HepG2 (cell line): Measurements from ENCODE around the gene ZFAND3. TPM values are rescaled to one million over a fixed set of nuclear protein-coding genes. Genes with fewer than 3 reads are reported as not detected.

Source experiments
- CEBPG ChIP-seq: IDR thresholded peaks from 2 replicates; pipeline ENCODE4 v1.6.1; 2016
- FOXP1 ChIP-seq, 2 experiments: fragments of 450-650 bp in 1 of 2; IDR thresholded peaks; 2 replicates each; pipeline ENCODE4 v1.6.1; 2017 to 2018; ENCODE audit warnings: antibody characterized with exemption in 1 of 2
- HNF4G ChIP-seq, 2 experiments: sonication (generic) in 1 of 2; formaldehyde crosslinking in 1 of 2; IDR thresholded peaks; 2 replicates each; pipeline versions ENCODE4 v1.4.0 to v1.6.1; 2011 to 2020; ENCODE audit warnings: borderline replicate concordance in 2 of 2, low read depth in 2 of 2, mild to moderate bottlenecking in 2 of 2, low read length in 1 of 2, missing genetic modification reagents in 1 of 2, moderate library complexity in 1 of 2
- HOXA7 ChIP-seq: sonication (generic); formaldehyde crosslinking; IDR thresholded peaks from 2 replicates; pipeline ENCODE4 v1.8.1; 2022; ENCODE audit warnings: mild to moderate bottlenecking, missing genetic modification reagents, moderate library complexity
- MED13 ChIP-seq: sonication (generic); formaldehyde crosslinking; IDR thresholded peaks from 2 replicates; pipeline ENCODE4 v1.5.0; 2020; ENCODE audit warnings: missing genetic modification reagents
- NFAT5 ChIP-seq: sonication (generic); formaldehyde crosslinking; IDR thresholded peaks from 2 replicates; pipeline ENCODE4 v1.4.0; 2020; ENCODE audit warnings: missing genetic modification reagents
- NR2F1 ChIP-seq, 2 experiments: fragments of 450-650 bp in 1 of 2; formaldehyde crosslinking in 1 of 2; IDR thresholded peaks; 2 replicates each; pipeline versions ENCODE4 v1.5.0 to v1.6.1; 2016 to 2020; ENCODE audit warnings: mild to moderate bottlenecking in 1 of 2, missing compliant biosample characterization in 1 of 2, missing genetic modification reagents in 1 of 2, moderate library complexity in 1 of 2
- PREB ChIP-seq: sonication (generic); formaldehyde crosslinking; IDR thresholded peaks from 2 replicates; pipeline ENCODE4 v1.4.0; 2020; ENCODE audit warnings: missing genetic modification reagents
- SMARCC2 ChIP-seq: fragments of 450-650 bp; IDR thresholded peaks from 2 replicates; pipeline ENCODE4 v1.6.1; 2017; ENCODE audit warnings: antibody characterized with exemption, mild to moderate bottlenecking
- STAG1 ChIP-seq: sonication (generic); formaldehyde crosslinking; IDR thresholded peaks from 2 replicates; pipeline ENCODE4 v1.4.0; 2020; ENCODE audit warnings: missing genetic modification reagents
- U2AF1 ChIP-seq: fragments of 200-400 bp; formaldehyde crosslinking; optimal IDR thresholded peaks from 2 replicates; pipeline ENCODE3; 2017; ENCODE audit warnings: mild to moderate bottlenecking, low read depth, low read length
- ZFP1 ChIP-seq: IDR thresholded peaks from 2 replicates; pipeline ENCODE4 v1.6.1; 2016
- ZGPAT ChIP-seq: IDR thresholded peaks from 2 replicates; pipeline ENCODE4 v1.6.1; 2016; ENCODE audit warnings: mild to moderate bottlenecking
- ZNF264 ChIP-seq: sonication (generic); formaldehyde crosslinking; IDR thresholded peaks from 2 replicates; pipeline ENCODE4 v1.4.0; 2020; ENCODE audit warnings: missing genetic modification reagents
- ZNF3 ChIP-seq: IDR thresholded peaks from 2 replicates; pipeline ENCODE4 v1.7.0; 2017; ENCODE audit warnings: inconsistent platforms
- ZNF354B ChIP-seq: sonication (generic); formaldehyde crosslinking; IDR thresholded peaks from 2 replicates; pipeline ENCODE4 v1.8.0; 2022; ENCODE audit warnings: mild to moderate bottlenecking, missing genetic modification reagents
- ZNF614 ChIP-seq: IDR thresholded peaks from 2 replicates; pipeline ENCODE4 v1.6.1; 2018; ENCODE audit warnings: missing biosample characterization, missing genetic modification reagents, inconsistent platforms, borderline replicate concordance
- ZNF644 ChIP-seq: IDR thresholded peaks from 2 replicates; pipeline ENCODE4 v1.6.1; 2016; ENCODE audit warnings: low read depth
- ZSCAN5A ChIP-seq: sonication (generic); formaldehyde crosslinking; IDR thresholded peaks from 2 replicates; pipeline ENCODE4 v1.8.0; 2022; ENCODE audit warnings: mild to moderate bottlenecking, missing genetic modification reagents, borderline replicate concordance
- ZZZ3 ChIP-seq: sonication (generic); formaldehyde crosslinking; IDR thresholded peaks from 2 replicates; pipeline ENCODE4 v1.4.0; 2020; ENCODE audit warnings: missing genetic modification reagents, mild to moderate bottlenecking, borderline replicate concordance
- polyA plus RNA-seq, 8 experiments: library from polyadenylated mRNA; depleted of rRNA in 3 of 8; stranded (reverse) in 7 of 8; unstranded in 1 of 8; fragments of >200 nt; fragmentation: Illumina TruSeq in 4 of 8; extraction: Trizol in 4 of 8; gene quantifications; 2 replicates each; pipeline versions ENCODE4 v1.2.1 to v1.2.3, GENCODE V29; 2011 to 2016; ENCODE audit warnings: low read depth in 4 of 8, missing spikeins in 1 of 8, mixed read lengths in 1 of 8; ENCODE audit not compliant: insufficient read depth in 1 of 8
- total RNA-seq, 5 experiments: library from RNA; depleted of rRNA; stranded (reverse); fragments of >200 nt; fragmentation: Illumina TruSeq; extraction: Trizol; gene quantifications; 2 replicates each; pipeline ENCODE4 v1.2.3, GENCODE V29; 2016; ENCODE audit warnings: low read depth in 1 of 5

Gene ZFAND3
- total and polyA plus RNA-seq, 2 of the 13 experiments (the other 11 are each of a cell fraction or from before 2014, with no cell fraction given) = 16.4 to 17.1 TPM

- peak; percentile 36; the same call in 1 of the 2 replicates for TF ChIP-seq ZSCAN5A (CRISPR knock-in tag)
- peak; percentile 70 for TF ChIP-seq HNF4G (IDR thresholded peaks at IDR 0.05; ENCODE audit: borderline replicate concordance, low read depth, low read length)
- no peak for TF ChIP-seq HNF4G (CRISPR knock-in tag; IDR thresholded peaks at IDR 0.05; ENCODE audit: borderline replicate concordance, low read depth)
- no peak for TF ChIP-seq ZNF354B
- 0 out of 2 replicates have a peak, but pooled peaks have one; percentile 46 for TF ChIP-seq ZNF644
- TF ChIP-seq HOXA7 (CRISPR knock-in tag) = no peak
- TF ChIP-seq STAG1 (CRISPR knock-in tag) = 0 out of 2 replicates have a peak, but pooled peaks have one; percentile 15
- peak in 1 of 2 experiments; percentile 61; a peak in 1 of 4 replicates for TF ChIP-seq NR2F1 (CRISPR knock-in tag; IDR thresholded peaks at IDR 0.05)
- no peak for TF ChIP-seq NFAT5 (CRISPR knock-in tag)
- TF ChIP-seq ZNF264 = peak; percentile 50; the same call in 1 of the 2 replicates
- no peak for TF ChIP-seq MED13
- TF ChIP-seq PREB = no peak
- TF ChIP-seq ZGPAT (CRISPR knock-in tag) = peak; percentile 68
- TF ChIP-seq ZFP1 = 0 out of 2 replicates have a peak, but pooled peaks have one; percentile 53
- peak; percentile 44; the same call in 1 of the 2 replicates for TF ChIP-seq CEBPG (CRISPR knock-in tag)
- 0 out of 2 replicates have a peak, but pooled peaks have one; percentile 17 for TF ChIP-seq SMARCC2
- no peak for TF ChIP-seq ZNF3 (CRISPR knock-in tag)
- no peak for TF ChIP-seq FOXP1 (IDR thresholded peaks at IDR 0.05)
- TF ChIP-seq FOXP1 (CRISPR knock-in tag; IDR thresholded peaks at IDR 0.05) = peak; percentile 67; the same call in 1 of the 2 replicates
- peak; percentile 50; the same call in 1 of the 2 replicates for TF ChIP-seq ZNF614
- TF ChIP-seq U2AF1 = no peak
- no peak for TF ChIP-seq ZZZ3 (CRISPR knock-in tag)
Observed at GRCh38 chr6:38045701-38046305, 226.3 kb downstream of the ZFAND3 start (continued).
